ENCODE results near the gene MED25.

The MED25 gene

DNA sequence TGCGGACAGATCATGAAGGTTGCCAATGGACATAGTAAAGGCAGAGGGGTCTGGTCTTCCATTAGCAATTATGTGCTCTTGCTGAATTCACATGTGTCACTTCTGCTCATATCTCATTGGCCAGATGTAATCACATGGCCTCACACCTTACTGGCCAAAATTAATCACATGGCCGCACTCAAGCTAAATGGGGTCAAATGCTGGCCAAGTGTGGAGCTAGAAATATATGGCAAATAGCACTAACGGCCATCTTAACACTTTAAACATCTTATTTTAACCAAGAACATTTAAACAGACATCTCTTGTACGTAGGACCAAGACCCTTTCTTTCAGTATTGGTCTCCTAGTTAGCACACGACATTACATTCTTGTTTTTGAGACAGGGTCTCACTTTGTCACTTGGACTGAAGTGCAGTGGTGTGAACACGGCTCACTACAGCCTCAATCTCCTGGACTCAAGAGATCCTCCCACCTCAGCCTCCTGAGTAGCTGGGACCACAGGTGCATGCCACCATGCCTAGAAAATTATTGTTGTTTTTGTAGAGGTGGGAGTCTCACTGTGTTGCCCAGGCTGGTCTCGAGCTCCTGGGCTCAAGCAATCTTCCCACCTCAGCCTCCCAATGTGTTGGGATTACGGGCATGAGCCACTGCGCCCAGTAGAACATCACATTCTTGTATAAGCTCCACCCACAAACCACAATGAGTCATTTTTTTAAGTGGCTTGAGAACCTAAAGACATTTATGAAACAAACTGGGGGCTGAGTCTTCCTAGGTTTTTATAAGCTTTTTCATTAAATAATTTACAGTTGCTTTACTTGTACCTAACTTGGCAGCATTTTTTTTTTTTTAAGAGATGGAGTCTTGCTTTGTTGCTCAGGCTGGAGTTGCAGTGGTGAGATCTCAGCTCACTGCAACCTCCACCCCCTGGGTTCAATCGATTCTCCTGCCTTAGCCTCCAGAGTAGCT is 29.9 kb downstream of the MED25 start:
- DNase-seq: peak; percentile 92

GRCh38 chr19:49848938-49849337 is 30.8 kb downstream of the MED25 start:
- DNase-seq: no peak

DNA sequence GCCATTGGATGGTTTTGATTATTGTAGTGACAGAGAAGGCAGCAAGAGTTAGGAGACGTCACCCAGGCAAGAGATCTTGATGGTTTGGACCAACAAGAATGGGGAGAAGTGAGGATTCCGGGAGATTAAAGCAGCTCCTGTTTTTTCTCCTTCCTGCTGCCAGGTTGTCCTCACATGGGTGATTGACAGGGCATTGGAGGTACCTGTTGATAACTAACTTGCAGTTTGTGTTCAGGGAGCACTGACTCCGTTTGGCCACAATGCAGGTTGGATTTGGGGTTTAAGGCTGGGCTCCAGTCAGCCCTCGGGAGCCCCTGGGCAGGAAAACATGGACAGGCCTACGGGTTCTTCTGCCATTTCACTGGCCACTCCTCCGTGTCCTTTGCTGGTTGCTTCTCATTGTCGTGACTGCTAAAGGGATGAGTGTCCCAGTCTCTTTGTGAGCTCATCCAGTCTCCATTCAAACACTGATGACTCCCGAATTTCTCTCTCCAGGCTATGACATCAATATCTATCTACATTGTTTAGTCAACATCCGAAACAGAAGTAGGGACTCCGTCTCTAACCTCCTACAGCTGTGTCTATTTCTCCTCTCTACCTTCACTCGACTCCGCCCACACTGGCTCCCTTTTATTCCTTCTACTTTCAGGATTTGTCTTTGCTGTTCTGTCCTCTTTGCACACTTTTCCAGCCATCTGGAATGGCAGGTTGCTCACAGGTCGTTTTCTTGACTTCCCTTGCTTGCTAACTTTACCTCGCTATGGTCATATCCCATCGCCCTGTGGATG is 31.5 kb downstream of the MED25 start:
- DNase-seq: no peak

DNA sequence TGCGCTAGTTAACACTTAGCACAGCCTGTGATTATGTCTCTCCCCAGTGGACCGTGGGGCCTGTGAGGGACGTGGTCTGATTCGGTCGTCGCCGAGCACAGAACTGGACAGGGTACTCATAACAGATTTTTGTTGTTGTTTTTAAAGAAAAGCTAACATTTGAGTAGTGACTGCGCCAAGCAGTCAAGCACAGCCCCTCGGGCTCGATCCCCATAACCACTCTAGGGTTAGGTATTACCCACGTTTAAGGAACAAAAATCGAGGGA is 32.1 kb downstream of the MED25 start:
- no peak for DNase-seq

- peak; percentile 92 for DNase-seq
Measured at GRCh38 chr19:49850487-49851342, 32.6 kb downstream of the MED25 start, which contains the start of gene PTOV1. TSS of gene PTOV1 (plus strand) at chr19:49851159.

- DNase-seq: no peak
Measured at GRCh38 chr19:49851456-49852259, 33.6 kb downstream of the MED25 start.

- DNase-seq: no peak
Measured at GRCh38 chr19:49852631-49853126, 34.6 kb downstream of the MED25 start.

DNA sequence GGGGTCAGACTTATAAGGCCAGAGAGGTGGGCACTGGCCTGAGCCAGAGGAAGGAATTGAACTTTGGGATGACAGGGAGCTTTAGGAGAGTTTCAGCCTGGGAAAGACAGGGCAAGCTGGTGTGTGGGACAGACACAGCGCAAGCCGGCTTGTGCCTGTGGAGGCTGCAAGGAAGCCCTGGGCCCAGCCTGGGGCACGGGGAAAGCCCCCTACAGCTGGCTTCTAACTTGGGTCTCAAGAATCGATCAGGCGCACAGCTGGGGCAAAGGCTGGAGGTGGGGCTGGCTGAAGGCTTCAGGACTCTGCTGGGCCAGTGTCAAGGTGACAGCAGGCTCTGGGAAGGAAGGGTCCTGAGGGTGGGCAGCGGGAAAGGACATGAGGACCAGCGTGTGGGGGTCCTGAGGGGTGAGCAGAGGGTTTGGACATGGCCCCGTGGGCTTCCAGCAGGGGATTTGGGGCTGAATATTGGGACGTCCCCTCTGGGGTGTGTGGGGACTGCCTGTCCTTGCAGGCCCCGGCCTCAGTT is 35.8 kb downstream of the MED25 start:
- no peak for DNase-seq

GRCh38 chr19:49854378-49855263 is 36.5 kb downstream of the MED25 start:
- no peak for DNase-seq

GRCh38 chr19:49855277-49855675 is 37.2 kb downstream of the MED25 start:
- DNase-seq: no peak

DNA sequence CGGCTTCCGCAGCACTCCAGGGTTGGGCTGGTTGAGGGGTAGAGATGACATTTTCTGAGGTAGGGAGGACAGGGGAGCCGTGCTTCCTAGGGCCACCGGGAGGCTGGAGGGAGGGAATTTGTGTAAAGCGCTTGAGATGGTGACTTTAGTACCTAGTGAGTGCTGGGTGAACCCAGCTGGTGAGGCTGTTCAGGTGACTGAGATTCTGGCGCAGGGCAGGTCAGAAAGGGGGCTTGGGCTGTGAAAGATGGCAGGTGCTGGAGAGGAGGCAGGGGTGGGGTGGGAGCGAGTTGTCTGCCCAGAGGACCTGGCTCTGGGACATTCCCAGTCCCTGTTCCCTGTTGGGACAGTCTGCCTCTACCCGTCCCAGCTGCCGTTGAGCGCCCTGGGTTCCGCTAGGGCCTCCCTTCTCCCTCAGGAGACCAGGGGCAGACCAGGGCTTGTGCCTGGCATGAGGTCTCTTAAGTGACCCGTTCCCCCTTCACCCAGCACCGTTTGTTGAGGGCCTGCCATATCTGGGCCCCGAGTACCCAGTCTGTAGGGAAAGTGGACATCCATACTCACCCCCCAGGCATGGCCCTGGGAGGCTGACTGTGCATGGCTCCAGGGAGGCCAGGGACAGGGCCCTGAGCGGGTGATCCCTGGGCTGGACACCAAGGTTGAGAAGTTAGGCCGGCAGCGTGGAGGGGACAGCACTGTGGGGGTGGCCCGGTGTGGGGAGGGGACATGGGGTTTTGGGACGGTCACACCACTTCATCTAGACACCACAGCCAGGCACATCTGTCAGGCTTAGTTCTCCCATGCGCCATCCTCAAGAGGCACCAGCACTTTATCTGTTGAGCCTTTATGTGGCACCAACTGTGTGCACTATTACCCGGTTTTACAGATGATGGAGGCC is 37.8 kb downstream of the MED25 start:
- DNase-seq: no peak

DNA sequence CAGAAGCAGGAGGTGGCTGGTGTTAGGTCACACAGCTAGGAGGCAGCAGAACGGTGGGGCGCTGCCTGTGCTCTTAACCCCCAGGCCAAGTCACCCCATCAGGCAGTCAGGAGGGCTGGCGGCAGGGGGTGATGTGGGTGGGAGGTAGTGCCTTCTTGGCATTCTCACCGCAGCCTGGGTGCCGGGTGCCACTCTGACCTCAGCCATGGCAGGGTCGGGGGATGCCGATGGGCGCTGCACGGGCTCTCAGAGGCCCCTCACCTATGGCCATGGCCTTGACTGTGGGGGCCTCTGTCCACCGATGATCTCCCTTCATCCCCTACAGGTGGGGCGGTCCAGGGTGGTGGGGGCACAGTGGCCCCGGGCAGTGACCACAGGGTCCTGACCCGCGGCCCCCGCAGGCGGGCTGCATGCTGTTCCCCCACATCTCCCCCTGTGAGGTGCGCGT is 38.5 kb downstream of the MED25 start:
- no peak for DNase-seq

DNA sequence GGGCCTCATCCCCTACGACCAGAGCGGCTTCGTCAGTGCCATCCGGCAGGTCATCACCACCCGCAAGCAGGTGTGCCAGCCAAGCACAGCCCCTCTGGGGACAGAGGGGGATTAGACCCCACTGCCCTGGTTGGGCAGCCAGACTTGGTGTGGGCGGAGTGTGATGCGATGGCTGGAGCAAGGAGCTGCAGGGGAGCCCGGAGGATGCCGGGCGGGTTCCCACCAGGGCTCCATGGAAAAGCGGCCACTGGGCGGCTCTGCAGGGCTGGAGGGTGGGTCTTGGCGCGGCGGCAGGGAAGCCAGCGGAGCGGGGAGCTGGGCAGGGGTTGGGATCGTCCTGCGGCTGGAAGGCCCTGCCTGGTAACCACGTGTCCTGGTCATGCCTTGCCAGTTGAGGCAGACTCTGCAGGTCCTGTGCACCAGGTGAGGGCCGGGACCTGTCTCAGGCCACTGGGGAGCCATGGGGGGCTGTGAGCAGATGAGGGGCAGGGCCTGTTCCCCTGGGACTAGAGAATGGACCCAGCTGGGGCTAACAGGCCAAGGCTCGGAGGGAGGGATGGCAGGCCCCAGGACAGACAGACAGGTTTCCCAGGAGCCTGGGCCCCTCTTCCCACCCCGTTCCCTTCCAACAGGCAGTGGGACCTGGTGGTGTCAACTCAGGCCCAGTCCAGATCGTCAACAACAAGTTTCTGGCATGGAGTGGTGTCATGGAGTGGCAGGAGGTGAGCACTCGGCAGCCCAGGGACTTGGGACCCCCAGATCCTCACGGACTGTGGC is 39.2 kb downstream of the MED25 start:
- DNase-seq: no peak

GRCh38 chr19:49857838-49858087 is 39.7 kb downstream of the MED25 start:
- DNase-seq: no peak

- DNase-seq: peak; percentile 38
Measured at GRCh38 chr19:49858088-49858985, 40.2 kb downstream of the MED25 start.

DNA sequence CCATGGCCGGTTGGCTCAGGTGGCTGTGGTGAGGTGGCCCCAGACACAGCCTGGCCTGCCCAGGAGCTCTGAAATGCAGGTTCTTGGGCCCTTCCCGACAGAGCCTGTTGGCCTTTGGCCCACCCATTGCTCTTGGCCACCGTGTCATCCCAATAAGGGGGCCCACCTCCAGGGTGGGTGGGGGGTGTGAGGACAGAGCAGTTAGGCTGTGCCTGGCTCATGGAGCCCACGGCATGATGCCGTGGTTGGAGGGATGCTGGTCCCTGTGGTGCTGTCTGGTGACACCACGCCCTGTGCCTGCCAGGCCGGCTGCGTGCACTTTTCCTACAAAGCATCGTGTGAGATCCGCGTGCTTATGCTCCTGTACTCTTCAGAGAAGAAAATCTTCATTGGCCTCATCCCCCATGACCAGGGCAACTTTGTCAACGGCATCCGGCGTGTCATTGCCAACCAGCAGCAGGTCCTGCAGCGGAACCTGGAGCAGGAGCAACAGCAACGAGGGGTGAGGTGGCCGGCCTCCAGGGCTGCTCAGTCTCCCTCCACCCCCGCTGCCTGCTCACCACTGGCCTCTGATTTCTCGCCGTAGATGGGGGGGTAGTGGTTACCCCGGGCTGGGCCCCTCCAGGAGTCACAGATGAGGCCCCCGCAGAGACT is 41.7 kb downstream of the MED25 start:
- no peak for DNase-seq

GRCh38 chr19:49860336-49861102 is 42.4 kb downstream of the MED25 start:
- no peak for DNase-seq

Data from EL (cell line).